22Rv1 (cell line): ENCODE results near the gene ARPC4.
A peak's percentile ranks its signal among the peaks of the same experiment; 100 is the strongest.

Experiments
- H3K27ac ChIP-seq: fragments of 450-650 bp; 2 replicates; pipeline ENCODE4 v1.5.1; 2017
- CTCF ChIP-seq: fragments of 450-650 bp; IDR thresholded peaks from 2 replicates; pipeline ENCODE4 v1.5.1; 2017; ENCODE audit warnings: mild to moderate bottlenecking
- ZFX ChIP-seq: fragments of 450-650 bp; IDR thresholded peaks from 2 replicates; pipeline ENCODE4 v1.6.1; 2017; ENCODE audit warnings: antibody characterized with exemption, borderline replicate concordance

ARPC4 gene

GRCh38 chr3:9780458-9780812 is 12.4 kb upstream of the ARPC4 start:
- no peak overlapping the region for H3K27ac ChIP-seq
- no peak for TF ChIP-seq CTCF
- no peak for TF ChIP-seq ZFX

DNA sequence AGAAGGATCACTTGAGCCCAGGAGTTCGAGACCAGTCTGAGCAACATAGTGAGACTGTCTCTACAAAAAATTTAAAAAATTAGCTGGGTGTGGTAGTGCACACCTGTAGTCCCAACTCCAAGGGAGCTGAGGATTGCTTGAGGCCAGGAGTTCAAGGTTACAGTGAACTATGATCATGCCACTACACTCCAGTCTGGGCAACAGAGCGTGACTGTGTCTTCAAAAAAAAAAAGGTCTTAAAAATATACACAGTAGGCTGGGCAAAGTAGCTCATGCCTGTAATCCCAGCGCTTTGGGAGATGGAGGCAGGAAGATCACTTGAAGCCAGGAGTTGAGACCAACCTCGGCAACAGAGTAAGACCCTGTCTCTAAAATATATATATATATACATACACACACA is 12.0 kb upstream of the ARPC4 start:
- TF ChIP-seq CTCF (no peak), ZFX (no peak)
- H3K27ac ChIP-seq: no peak overlapping the region

DNA sequence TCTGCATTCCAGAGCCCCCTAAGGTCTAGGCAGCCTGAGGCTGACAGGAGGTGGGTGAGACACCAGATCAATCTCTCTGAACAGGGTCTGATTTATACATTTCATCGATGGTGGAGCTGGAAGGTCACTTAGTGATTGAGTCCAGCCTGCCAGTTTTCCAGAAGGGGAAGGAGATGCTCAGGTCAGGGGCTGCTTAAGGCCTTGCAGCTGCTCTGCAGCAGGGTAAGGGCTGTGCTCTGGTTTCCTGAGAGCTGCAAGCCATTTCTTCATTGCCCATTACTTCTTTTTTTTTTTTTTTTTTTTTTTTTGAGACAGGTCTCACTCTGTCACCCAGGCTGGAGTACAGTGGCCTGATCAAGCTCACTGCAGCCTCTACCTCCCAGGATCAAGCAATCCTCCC is 11.3 kb upstream of the ARPC4 start:
- no peak overlapping the region for H3K27ac ChIP-seq
- no peak for TF ChIP-seq CTCF

GRCh38 chr3:9781978-9782603 is 10.8 kb upstream of the ARPC4 start:
- H3K27ac ChIP-seq: no peak overlapping the region; the same call in 1 of the 2 replicates
- TF ChIP-seq CTCF (no peak), ZFX (no peak)

- TF ChIP-seq ZFX: no peak
- 0 out of 2 replicates have a peak, but pooled peaks have one; percentile 15 for TF ChIP-seq CTCF
- no peak overlapping the region; the same call in 1 of the 2 replicates for H3K27ac ChIP-seq
Measured at GRCh38 chr3:9782770-9783169, 10.1 kb upstream of the ARPC4 start.

- no peak overlapping the region for H3K27ac ChIP-seq
- TF ChIP-seq ZFX (no peak), CTCF (no peak)
Measured at GRCh38 chr3:9783954-9784353, 8.9 kb upstream of the ARPC4 start.

GRCh38 chr3:9784965-9785364 is 7.9 kb upstream of the ARPC4 start:
- H3K27ac ChIP-seq: no peak overlapping the region

More at GRCh38 chr3:9784965-9785364, 7.9 kb upstream of the ARPC4 start:
- no peak for TF ChIP-seq CTCF
- TF ChIP-seq ZFX: no peak
